Muscle of arm (tissue), 12 donors: ENCODE measurements around the gene SFMBT2. TPM values are rescaled to one million over a fixed set of nuclear protein-coding genes. Genes with fewer than 3 reads are reported as not detected.
"Not testable (repeated sequence)": the region's sequence is repeated elsewhere in the genome, so short reads cannot be mapped to it uniquely, and the experiment has no call there.

ENCODE experiments used
- DNase-seq: peaks from one replicate; pipeline ENCODE4 v3.0.0-alpha.2; 2013
- polyA plus RNA-seq, 12 donors: library from polyadenylated mRNA; unstranded; fragments of 120-200 nt; gene quantifications; one replicate each; pipeline ENCODE4 v1.2.1, GENCODE V29; 2013; ENCODE audit not compliant: insufficient read length in 12 of 12

SFMBT2 gene
- polyA plus RNA-seq, 12 donors: 5.4 to 11.1 (median 7.9) TPM; not detected in 1

DNA sequence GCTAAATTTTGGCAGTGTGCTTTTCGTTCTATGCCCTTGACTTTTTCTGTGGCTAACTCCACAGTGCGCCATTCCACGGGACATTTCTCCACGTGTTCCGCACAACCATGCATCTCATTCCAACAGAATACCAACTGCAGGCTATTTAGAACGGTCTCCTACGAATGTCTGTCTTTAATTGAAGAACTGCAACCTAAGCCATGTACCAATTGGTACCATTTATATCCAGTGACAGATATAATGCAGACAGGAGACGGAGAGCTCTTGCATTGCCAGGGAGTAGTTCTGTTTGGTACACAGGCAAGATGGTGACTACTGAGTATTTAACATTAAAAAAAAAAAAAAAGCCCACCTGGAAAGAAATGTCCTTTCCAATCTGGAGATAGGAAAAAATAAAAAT is 9.1 kb downstream of the SFMBT2 start:
- DNase-seq: no peak

DNA sequence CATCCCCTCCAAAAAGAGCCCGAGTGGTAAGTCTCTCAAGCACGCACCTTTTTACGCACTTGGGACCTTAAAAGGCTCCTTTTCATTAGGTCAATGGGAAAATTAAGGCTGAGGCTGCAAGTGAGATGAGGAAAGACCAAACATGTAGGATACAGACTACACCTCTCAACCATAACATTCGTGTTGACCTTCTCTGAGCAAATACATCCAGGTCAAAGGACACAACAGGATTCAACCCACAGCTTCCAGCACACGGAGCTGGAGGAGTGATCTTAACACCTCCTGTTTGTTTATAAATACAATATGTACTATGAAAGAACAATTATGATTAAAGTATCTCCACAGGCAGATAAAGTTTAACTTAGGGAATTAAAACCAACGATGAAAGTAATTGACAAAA is 9.7 kb downstream of the SFMBT2 start:
- DNase-seq: no peak

- no peak for DNase-seq
These were observed 10.6 kb downstream of the SFMBT2 start for GRCh38 chr10:7400068-7400715.

DNA sequence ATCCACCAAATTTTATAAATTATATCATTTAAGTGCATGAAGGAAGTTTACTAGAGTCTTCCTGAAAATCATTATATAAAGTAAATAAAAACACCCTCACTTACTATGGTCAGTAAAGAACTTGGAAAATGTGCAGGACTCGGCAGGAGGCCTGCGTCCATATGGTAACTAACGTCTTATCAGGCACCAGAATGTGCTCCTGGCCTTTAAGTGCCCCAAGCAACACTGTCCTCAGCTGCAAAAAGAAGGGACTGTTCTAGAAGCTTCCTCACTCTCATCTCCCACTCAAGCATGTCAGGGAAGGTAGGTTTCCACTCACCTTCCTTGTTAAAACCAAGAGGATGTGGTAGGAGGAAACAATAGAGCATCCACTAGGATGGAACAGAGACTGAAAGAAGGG is 11.3 kb downstream of the SFMBT2 start:
- no peak for DNase-seq

- no peak for DNase-seq
These were observed 13.5 kb downstream of the SFMBT2 start for GRCh38 chr10:7397049-7398035.

DNA sequence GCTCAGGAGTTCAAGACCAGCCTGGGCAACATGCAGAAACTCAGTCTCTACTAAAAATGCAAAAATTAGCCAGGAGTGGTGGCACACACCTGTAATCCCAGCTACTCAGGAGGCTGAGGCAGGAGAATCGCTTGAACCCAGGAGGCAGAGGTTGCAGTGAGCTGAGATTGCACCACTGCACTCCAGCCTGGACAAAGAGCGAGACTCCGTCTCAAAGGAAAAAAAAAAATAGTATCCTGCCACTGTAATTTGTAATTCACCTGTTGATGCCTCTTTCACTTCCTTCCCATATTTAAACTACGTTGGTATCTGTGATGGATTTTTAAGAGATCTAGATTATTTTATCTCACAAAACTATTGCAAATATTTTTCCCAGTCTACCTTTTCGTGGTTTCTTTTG is 18.5 kb downstream of the SFMBT2 start:
- not testable (repeated sequence) for DNase-seq

- DNase-seq: no peak
These were observed 19.1 kb downstream of the SFMBT2 start for GRCh38 chr10:7391748-7392147.

GRCh38 chr10:7390689-7391110 is 20.1 kb downstream of the SFMBT2 start:
- DNase-seq: not testable (repeated sequence)

DNA sequence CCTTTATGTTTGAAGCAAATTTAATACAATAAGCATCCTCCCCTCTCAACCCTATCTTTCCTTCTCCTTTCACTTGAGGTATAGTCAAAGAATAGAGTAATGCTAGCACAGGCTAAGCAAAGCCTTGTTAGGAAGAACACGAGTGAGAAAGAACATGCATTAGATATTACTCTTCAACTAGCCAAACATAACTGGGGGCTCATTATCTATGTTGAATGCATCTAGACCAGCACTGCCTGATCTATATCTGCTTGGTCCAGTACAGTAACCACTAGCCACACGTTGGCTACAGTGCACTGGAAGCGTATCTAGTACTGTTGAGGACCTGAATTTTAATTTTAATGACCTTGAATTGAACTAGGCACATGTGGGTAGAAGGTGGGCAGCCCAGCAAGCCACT is 21.0 kb downstream of the SFMBT2 start:
- DNase-seq: no peak

DNA sequence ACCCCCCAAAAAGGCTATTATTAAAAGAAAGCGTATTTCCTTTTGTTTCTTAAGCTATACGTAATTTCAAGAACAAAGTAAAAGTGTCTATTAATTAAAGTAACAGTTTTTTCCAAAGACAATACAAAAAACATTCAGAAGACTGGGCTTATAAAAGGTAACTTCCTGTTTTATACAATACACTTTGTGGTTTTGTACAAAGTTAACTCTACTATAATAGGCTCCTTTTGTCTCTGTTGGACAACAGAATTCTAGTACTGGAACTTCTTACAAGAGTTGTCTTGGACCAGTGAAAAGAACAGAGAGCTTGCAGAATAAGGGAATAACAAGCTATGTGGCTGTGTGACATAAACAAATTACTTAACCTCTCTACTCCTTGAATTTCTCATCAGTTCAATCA is 21.5 kb downstream of the SFMBT2 start:
- no peak for DNase-seq

DNA sequence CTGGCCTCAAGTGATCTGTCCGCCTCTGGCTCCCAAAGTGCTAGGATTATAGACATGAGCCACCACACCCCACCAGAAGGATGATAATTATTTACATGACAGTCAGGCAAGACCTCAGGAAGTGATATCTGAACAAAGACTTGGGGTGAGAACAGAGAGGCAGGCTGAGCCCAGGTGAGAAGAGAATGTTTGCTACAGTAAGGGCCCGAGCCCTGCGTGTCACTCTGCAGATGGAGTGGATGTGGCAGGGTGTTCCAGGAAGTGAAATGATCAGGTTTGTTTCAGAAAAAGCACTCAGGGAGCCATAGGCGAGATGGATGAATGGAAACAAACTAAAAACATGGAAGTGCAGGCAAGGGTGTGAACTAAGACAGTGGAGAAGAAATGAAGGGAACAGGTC is 22.2 kb downstream of the SFMBT2 start:
- DNase-seq: no peak

- not testable (repeated sequence) for DNase-seq
These were observed 22.7 kb downstream of the SFMBT2 start for GRCh38 chr10:7388149-7388548.

GRCh38 chr10:7385114-7385513 is 25.7 kb downstream of the SFMBT2 start:
- DNase-seq: no peak

DNA sequence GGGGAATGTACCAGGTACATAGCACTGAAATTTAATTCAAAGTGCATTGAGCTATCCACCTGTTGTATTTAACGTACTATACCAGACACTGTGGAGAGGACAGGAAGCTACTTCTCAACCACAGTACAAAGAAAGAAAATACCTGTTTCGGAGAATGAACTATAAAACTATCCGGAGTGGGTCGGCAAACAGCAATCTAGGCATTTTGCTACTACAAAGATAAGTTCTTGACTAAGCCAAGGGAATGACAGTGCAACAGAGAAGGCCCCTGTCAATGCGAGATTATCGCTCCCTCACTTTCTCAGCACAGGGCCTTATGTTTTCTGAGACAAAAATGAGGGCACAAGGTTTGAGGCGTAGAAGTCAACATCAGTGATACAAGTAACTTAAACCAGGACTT is 27.4 kb downstream of the SFMBT2 start:
- DNase-seq: no peak

DNA sequence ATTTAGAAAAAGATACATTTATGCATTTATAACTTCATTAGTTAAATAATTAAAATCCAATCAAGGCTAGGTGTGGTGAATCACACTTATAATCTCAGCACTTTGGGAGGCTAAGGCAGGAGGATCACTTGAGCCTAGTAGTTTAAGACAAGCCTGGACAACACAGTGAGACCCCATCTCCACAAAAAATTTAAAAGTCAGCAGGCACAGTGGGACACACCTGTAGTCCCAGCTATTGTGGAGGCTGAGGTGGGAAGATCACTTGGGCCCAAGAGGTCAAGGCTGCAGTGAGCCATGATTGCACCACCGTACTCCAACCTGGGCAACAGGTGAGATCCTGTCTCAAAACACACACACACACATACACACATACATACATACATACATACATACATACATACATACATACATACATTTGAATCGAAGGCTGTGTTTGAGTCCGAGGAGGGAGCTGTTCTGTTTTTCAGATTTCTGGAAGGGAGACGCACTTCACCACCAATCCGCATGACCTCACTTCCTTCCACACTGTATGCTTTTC is 30.1 kb downstream of the SFMBT2 start:
- DNase-seq: no peak

DNA sequence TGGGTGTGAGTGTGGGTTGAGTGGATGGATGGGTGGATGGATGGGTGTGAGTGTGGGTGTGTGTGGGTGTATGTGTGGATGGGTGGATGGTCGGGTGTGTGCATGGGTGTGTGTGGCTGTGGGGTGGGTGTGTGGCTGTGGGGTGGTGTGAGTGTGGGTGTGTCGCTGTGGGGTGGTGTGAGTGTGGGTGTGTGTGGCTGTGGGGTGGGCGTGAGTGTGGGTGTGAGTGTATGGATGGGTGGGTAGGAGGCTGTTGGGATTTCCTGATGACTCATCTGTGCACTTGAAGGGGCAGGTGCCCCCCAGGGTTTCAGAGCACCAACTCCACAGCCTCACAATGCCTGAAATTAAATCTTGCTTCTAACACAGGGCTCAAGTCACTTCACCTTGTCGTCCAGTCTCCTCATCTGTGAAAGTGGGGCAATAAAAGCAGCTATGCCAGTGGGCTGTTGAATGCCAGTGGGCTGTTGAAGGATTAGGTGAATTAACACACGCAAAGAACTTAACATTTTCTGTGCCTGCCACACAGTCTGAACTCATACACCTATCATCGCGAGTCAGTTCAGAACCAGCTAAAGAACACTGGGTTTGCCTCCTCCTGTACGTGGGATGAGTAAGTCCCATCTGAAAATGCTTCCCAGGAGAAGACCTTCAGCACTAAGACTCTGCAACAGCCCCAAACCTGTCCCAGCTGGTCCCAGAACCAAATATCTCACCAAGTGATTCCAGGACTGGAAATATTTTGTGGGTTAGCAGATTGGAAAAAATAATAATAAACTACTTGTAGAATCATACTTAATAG is 32.0 kb downstream of the SFMBT2 start:
- DNase-seq: no peak

- DNase-seq: no peak
These were observed 33.1 kb downstream of the SFMBT2 start for GRCh38 chr10:7377614-7378248.

GRCh38 chr10:7374795-7375194 is 36.0 kb downstream of the SFMBT2 start:
- DNase-seq: no peak

- no peak for DNase-seq
These were observed 37.8 kb downstream of the SFMBT2 start for GRCh38 chr10:7373039-7373438.

DNA sequence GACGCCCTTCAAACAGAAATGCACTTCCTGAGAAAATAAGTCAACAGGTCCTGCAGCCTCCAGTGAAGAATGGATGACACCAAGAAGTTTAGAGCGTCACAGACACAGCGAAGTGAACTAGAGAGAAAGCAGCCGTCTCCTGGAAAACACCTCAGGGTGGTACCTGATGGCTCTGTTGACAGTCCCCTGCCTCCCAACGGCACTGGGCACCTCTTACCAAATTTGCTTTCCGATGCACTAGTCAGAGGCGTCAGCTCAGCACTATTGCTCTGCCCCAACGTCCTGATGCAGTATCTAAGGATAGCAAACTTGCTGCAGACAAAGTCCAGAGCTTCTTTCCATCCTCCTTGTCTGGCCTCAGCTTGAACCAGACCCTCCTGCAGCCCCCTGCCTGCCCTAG is 38.3 kb downstream of the SFMBT2 start:
- DNase-seq: no peak

DNA sequence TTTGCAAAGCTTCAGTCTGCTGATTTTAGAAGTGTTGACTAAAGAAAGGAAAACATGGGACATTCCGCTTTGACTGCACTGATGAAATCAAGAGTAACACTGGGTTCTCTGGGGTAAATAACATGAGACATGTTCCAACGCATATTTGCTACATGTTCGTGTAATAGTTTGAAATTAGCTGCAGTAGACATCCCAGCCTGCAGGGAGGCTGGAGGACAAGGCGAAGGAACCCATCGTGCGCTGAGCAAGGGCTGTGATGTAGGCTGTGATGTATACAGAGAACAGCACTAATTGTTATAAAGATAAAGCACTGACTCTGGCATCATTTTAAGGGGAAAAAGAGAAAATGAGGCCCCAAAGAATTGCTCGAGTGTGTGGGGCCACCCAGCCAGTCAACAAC is 40.3 kb downstream of the SFMBT2 start:
- DNase-seq: no peak
